Nucleus accumbens (tissue), 56 donors: ENCODE measurements around the gene MYOM1.
"Not testable (repeated sequence)": the region's sequence is repeated elsewhere in the genome, so short reads cannot be mapped to it uniquely, and the experiment has no call there.

Source experiments
- DNase-seq, 56 donors: peaks; one replicate each; lab custom pipeline; 2025; lab: John Stamatoyannopoulos, UW

The MYOM1 gene

DNA sequence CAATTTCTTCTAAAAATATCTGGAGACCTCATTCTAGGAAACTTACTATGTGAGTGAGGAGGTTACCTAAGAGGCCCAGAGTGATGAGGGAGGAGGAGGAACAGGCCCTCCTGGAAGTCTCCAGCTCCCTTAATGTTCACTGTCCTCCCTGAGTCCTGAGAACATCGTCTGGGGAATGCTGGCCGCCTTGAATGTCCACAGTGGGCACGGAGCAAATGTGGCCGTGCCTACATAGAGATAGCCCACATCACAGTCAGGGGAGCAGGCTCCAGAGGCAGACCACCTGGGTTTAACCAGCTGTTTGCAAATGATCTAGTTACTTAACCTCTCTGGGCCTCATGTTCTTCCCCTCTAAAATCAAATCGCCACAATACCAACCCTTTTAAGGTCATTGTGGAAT is 123.8 kb downstream of the MYOM1 start:
- DNase-seq, result no peak

DNA sequence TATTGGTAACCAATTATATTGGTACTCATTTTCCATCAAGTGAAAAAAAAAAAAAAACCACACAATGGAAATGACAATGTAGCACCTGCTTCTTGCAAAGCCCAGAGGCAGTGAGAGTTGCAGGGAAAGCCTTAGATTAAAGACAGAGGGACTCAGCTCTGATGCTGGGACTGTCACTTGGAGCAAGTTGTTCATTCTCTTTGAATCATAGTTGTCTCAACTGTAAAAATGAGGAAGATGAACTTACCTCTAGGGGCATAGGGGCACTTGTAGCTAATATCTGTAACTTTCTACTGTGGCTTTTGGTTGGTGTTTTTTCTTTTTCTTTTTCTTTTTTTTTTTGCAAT is 125.5 kb downstream of the MYOM1 start:
- DNase-seq, result no peak

DNA sequence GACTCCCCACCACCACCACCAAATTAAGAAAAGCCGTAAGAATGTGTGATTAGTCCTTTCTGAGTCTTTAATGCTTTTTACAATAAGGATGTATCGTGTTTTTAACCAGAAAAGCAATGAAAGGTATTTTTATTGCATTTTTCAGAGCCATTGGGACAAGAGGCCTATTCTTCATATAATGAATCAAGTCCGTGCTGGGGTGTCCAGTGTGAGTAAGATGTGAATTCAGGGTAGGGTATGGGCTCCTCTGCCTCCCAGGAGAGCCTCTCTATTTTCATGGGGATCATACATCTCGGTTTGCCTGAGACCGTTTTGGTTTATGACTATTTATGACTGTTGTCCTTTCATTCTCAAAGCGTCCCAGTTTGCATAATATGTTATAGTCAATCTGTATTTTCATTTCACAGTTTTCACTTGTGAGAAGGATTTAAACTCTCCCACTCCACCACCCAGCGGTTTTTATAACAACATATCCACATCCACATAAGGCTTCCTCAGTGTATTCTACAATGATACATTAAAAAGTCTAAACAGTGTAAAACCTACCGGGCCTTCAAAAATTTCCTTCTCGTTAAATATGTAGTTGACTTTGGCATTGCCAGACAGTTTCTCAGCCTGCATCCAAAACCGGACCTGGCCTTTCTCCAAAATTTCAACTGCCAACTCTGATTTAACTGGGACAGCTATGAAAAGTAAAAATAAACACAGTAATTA is 126.0 kb downstream of the MYOM1 start:
- no peak for DNase-seq

GRCh38 chr18:3092727-3093126 is 127.0 kb downstream of the MYOM1 start:
- no peak for DNase-seq

DNA sequence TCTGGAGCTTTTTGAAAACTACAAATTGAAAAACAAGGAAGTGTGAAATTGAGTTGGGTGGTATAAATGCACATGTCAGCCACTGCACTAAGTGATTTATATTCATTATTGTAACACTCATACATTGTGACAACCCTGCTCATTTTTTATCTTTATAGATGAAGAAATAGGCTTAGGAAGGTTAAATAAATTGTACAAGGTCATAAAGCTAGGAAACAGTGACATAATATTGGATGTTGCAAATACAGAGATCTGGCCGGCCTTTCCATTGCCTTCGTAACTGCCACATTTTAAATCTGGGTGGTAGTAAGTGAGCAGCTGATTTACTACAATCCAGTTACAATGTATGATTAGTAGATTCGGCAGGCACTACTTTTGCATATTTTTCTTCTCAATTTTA is 130.2 kb downstream of the MYOM1 start:
- DNase-seq, result no peak

DNA sequence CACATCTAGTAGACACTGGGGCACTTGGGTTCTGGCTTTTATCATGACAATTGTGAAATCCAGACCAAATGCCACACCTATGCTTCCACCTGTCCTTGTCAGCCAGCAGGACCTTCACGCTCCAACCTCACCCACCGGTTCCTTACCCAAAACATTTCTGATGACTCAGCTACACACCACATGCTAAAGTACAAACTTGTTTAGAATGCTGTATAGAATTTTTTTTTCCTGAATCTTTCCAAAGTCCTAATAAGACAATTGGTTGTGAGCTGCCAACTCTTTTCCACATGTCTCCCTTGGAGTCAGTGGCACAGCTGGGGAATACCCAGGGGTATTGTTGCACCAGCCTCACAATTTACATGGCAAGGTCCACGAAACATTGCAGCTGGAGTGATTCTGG is 131.3 kb downstream of the MYOM1 start:
- no peak for DNase-seq

DNA sequence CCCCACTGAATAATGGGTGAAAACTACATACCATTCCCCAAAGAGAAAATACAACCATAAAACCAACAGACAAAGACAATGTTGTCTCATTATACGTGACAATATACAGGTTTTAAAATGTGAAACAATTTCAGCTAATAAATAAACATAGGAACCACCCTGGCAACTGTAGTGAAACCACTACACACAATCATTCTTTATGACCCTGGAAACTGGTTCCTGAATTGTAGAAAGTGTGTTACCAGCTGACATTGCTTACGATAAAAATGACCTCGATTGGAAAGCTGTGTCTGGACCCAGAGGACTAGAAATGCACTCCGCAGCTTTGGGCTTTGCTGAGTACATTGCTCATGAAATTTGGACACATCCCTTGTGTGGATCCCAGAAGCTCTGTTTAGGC is 132.9 kb downstream of the MYOM1 start:
- no peak for DNase-seq

- no peak for DNase-seq
These were observed 134.2 kb downstream of the MYOM1 start for GRCh38 chr18:3085612-3086011.

- DNase-seq, result no peak
These were observed 135.6 kb downstream of the MYOM1 start for GRCh38 chr18:3084206-3084605.

GRCh38 chr18:3083766-3084165 is 136.0 kb downstream of the MYOM1 start:
- no peak for DNase-seq

DNA sequence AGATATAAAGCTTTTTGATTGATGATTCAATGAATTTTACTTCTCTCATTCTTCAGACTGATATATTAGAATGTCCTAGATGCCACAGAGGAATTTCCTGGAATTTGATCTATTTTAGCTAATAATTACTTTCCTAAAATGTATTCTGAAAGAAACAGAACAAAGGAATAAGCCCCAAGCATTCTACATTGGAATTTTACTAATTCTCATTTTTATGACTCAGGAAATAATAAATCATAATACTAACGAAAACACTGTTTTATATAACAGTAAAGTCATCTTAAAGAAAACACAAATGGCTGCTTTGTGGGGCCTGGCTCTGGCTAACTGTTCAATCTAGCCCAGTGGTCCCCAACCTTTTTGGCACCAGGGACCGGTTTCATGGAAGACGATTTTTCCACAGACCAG is 138.2 kb downstream of the MYOM1 start:
- DNase-seq, result no peak

- no peak for DNase-seq
These were observed 140.1 kb downstream of the MYOM1 start for GRCh38 chr18:3079653-3080052.

GRCh38 chr18:3075491-3075890 is 144.3 kb downstream of the MYOM1 start:
- no peak for DNase-seq

- no peak for DNase-seq
These were observed 145.7 kb downstream of the MYOM1 start for GRCh38 chr18:3074087-3074486.

GRCh38 chr18:3073353-3073752 is 146.4 kb downstream of the MYOM1 start:
- DNase-seq, result not testable (repeated sequence)

DNA sequence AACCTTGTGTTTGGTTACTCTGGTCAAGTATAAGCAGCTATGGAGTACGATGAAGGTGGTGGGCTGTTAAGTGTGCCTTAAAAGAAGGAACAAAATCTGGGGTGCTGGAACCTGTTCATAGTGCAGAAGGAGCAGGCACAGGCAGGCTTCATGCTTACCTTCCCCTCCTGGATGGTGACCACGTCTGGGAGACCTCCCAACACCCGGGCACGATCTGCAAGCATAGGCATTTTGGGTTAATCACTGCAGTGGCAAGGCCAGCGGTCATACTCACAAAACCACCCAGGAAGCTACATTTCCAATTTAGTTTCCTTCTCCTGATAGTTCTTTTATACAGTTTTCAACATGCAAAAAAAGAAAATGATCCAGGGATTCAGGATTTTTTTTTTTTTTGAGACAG is 148.1 kb downstream of the MYOM1 start:
- no peak for DNase-seq

- no peak for DNase-seq
These were observed 149.9 kb downstream of the MYOM1 start for GRCh38 chr18:3069671-3070433.

DNA sequence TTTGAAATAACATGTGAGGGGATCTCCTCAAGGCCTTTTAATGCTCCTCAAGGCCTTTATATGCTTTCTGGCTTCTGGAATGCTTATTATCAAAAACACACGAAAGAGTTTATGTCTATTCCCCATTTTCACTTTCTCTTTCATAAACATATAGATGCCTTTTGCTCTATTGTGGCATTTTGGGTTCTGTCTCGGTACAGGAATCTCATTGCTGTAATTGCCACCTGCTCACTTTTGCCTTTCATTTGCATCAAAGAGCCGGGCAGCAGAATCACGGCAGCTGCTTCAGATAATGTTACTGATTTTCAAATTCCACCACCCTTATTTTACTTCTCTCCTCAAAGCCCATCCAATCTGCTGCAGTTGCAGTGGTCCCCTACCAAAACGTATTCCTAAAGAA is 152.0 kb downstream of the MYOM1 start:
- DNase-seq, result no peak

- DNase-seq, result no peak
These were observed 152.6 kb downstream of the MYOM1 start for GRCh38 chr18:3067165-3067661.

DNA sequence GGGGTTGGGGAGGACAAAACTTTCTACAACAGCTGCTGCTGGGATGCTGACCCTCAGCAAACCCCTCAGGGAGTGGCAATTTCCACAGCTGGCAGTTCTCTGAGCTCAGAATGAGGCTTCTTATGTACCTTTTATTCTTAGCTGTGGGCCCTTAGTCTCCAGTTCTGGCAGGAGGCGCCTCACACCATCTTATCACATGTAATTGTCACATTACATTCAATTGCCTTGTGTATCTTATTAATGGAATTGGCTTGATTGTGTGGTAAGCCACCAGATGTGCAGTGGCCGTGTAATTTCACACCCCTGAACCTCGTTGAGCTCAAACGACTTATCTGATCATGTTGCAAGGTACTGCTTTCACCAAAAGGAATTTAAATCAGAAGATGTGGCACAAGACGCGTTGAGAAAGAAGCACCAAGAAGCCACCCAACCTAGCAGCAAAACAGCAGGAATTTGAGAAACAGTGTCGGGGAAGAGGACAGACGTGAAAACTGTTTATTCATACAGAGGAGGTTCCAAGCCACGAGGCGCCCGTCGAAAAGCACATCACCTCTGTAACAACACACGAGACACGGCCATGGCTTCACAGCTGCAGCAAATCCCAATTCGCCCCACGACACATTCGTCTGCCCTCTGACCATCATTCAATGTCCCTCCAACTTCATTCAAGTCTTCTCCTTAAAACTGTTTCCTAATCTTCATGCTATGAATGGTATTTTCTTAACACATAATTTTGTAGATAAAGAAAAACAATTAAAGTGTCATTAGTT is 153.2 kb downstream of the MYOM1 start:
- no peak for DNase-seq

- DNase-seq, result not testable (repeated sequence)
These were observed 156.0 kb downstream of the MYOM1 start for GRCh38 chr18:3063766-3064165.
